Activated CD8-positive, alpha-beta T cell treated with anti-CD3 and anti-CD28 coated beads for 36 hours (primary cell): Measurements from ENCODE around the gene TRMT44. TPM values are rescaled to one million over a fixed set of nuclear protein-coding genes. Genes with fewer than 3 reads are reported as not detected.

Experiments
- ATAC-seq: fragments of 200-7000 bp; cut with Tn5 transposase; one replicate; pipeline ENCODE4 v1.10.0; 2021; ENCODE audit warnings: mild to moderate bottlenecking, moderate library complexity
- CTCF ChIA-PET: fragments of 350-600 bp; sonication (Branson Sonifier 250); formaldehyde crosslinking; loops from one replicate; lab custom pipeline; 2021; ENCODE audit warnings: antibody characterized with exemption; lab: Charles Lee
- POLR2A ChIA-PET: fragments of 350-600 bp; sonication (Branson Sonifier 250); formaldehyde crosslinking; loops from one replicate; lab custom pipeline; 2021; ENCODE audit warnings: antibody characterized with exemption; lab: Charles Lee
- DNase-seq: peaks from one replicate; pipeline ENCODE4 v3.0.0-alpha.2; 2020
- H3K27ac Mint-ChIP-seq: one replicate; pipeline ENCODE4 v1.8.0; 2021; ENCODE audit warnings: mild to moderate bottlenecking, mixed read lengths
- H3K27me3 Mint-ChIP-seq: one replicate; pipeline ENCODE4 v1.8.0; 2021; ENCODE audit warnings: mixed read lengths
- H3K36me3 Mint-ChIP-seq: one replicate; pipeline ENCODE4 v1.8.0; 2021; ENCODE audit warnings: low read depth, mixed read lengths
- H3K4me1 Mint-ChIP-seq: one replicate; pipeline ENCODE4 v1.8.0; 2021; ENCODE audit warnings: low read depth, mixed read lengths
- H3K4me3 Mint-ChIP-seq: one replicate; pipeline ENCODE4 v1.8.0; 2021; ENCODE audit warnings: mild to moderate bottlenecking, moderate library complexity, mixed read lengths
- H3K9me3 Mint-ChIP-seq: one replicate; pipeline ENCODE4 v1.8.0; 2021; ENCODE audit warnings: mixed read lengths
- CTCF ChIP-seq: fragments of 200-600 bp; IDR thresholded peaks from one replicate; pipeline ENCODE4 v1.8.0; 2022; ENCODE audit warnings: antibody characterized with exemption, mild to moderate bottlenecking
- intact Hi-C: fragments of 100-400 bp; cut with micrococcal nuclease; formaldehyde crosslinking; loops from one replicate; pipeline ENCODE4 v1.10.0; 2022
- total RNA-seq, 2 experiments: library from RNA; stranded (reverse); gene quantifications; one replicate each; pipeline ENCODE4 v1.2.3, GENCODE V29; 2021

TRMT44 gene
- total RNA-seq, 2 experiments from 2014 or later, result 25.5 to 26.3 TPM

GRCh38 chr4:8431553-8431952 lies 9.0 kb upstream of the TRMT44 start:
- Mint-ChIP-seq H3K4me3 (no peak overlapping the region), H3K27ac (no peak overlapping the region), H3K9me3 (no peaks in the 10 kb centered on the region), H3K4me1 (peaks cover 32% of the 10 kb centered on the region), H3K36me3 (peaks cover 3% of the 10 kb centered on the region), H3K27me3 (no peaks in the 10 kb centered on the region)
- ChIA-PET POLR2A (interaction anchor here (0.6 to 1.0 kb wide), 4 partner anchors 9 to 201 kb away, joined by 3 read pairs; partner anchors contain the start of genes ACOX3 and TRMT44), CTCF (no interaction called here)
- no peak for ATAC-seq
- intact Hi-C loops, result no loop called here
- TF ChIP-seq CTCF, result no peak
- DNase-seq, result no peak

GRCh38 chr4:8433136-8433535 lies 7.4 kb upstream of the TRMT44 start:
- ChIA-PET POLR2A (no interaction called here), CTCF (no interaction called here)
- no peaks in the 10 kb centered on the region for H3K27me3 Mint-ChIP-seq
- no peaks in the 10 kb centered on the region for H3K9me3 Mint-ChIP-seq
- peaks cover 3% of the 10 kb centered on the region for H3K36me3 Mint-ChIP-seq
- no peak for ATAC-seq
- no peak for TF ChIP-seq CTCF
- no peak overlapping the region for H3K27ac Mint-ChIP-seq
- DNase-seq, result no peak
- H3K4me3 Mint-ChIP-seq, result no peak overlapping the region
- peaks cover 31% of the 10 kb centered on the region for H3K4me1 Mint-ChIP-seq
- intact Hi-C loops, result no loop called here

DNA sequence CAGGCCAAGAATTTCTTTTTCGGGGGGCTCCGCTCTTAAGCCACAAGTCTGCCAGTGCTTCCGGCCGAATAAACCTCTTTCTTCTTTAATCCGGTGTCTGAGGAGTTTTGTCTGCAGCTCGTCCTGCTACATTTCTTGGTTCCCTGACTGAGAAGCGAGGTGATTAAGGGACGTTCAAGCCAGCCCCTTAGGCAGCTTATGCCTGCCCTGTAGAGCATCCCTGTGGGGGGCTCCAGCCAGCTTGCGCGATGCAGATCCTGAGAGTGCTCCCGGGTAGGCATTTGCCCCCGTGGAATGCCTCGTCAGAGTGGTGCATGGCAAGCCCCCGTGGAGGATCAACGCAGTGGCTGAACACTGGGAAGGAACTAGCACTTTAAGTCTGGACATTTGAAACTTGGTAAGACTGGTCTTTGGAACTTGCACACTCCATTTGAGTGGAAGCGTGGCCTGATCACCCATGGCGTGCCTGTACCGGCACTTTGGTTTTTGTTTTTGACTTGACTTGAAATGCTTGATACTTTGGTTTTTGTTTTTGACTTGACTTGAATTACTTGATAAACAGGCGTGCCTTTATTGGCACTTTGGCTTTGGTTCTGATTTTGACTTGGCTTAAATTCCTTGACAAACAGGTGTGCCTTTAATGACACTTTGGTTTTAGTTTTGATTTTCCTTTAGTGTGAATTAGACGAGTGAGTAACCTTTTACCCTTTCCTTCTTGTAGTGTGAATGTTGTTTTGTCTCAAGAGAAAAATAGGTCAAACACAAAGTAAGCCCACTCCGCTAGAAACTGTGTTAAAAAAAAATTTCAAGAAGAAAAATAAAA lies 6.1 kb upstream of the TRMT44 start:
- DNase-seq, result no peak
- peaks cover 5% of the 10 kb centered on the region for H3K36me3 Mint-ChIP-seq
- H3K4me1 Mint-ChIP-seq, result peaks cover 37% of the 10 kb centered on the region
- no peak for TF ChIP-seq CTCF
- no peaks in the 10 kb centered on the region for H3K27me3 Mint-ChIP-seq
- POLR2A ChIA-PET, result interaction anchor here (1.3 kb wide), 1 partner anchor 14 kb away, joined by 8 read pairs; no protein-coding TSS in a partner anchor
- peak overlapping the region; percentile 57 for H3K27ac Mint-ChIP-seq
- H3K4me3 Mint-ChIP-seq, result peak overlapping the region; percentile 70
- no peak for ATAC-seq
- no peaks in the 10 kb centered on the region for H3K9me3 Mint-ChIP-seq
- CTCF ChIA-PET, result no interaction called here
- intact Hi-C loops, result no loop called here

- no peaks in the 10 kb centered on the region for H3K9me3 Mint-ChIP-seq
- peak; percentile 75 for DNase-seq
- H3K36me3 Mint-ChIP-seq, result peaks cover 9% of the 10 kb centered on the region
- peaks cover 39% of the 10 kb centered on the region for H3K4me1 Mint-ChIP-seq
- ATAC-seq, result peak; percentile 51
- intact Hi-C loops, result no loop called here
- no peaks in the 10 kb centered on the region for H3K27me3 Mint-ChIP-seq
- peak overlapping the region; percentile 82 for H3K27ac Mint-ChIP-seq
- ChIA-PET POLR2A (interaction anchor here (1.3 kb wide), 1 partner anchor 16 kb away, joined by 8 read pairs; no protein-coding TSS in a partner anchor), CTCF (no interaction called here)
- no peak for TF ChIP-seq CTCF
- peak overlapping the region; percentile 70 for H3K4me3 Mint-ChIP-seq
Measured at GRCh38 chr4:8435656-8436121, 4.9 kb upstream of the TRMT44 start.

GRCh38 chr4:8437281-8437680 lies 3.3 kb upstream of the TRMT44 start:
- no peak overlapping the region for H3K4me3 Mint-ChIP-seq
- H3K27me3 Mint-ChIP-seq, result no peaks in the 10 kb centered on the region
- no peak for TF ChIP-seq CTCF
- CTCF ChIA-PET, result interaction anchor here (0.8 to 4.6 kb wide), 3 partner anchors 8 to 195 kb away, joined by 3 to 19 read pairs (median 3); no protein-coding TSS in a partner anchor
- intact Hi-C loops, result no loop called here
- H3K4me1 Mint-ChIP-seq, result peaks cover 49% of the 10 kb centered on the region
- DNase-seq (no peak), ATAC-seq (no peak)
- POLR2A ChIA-PET, result no interaction called here
- H3K36me3 Mint-ChIP-seq, result peaks cover 10% of the 10 kb centered on the region
- H3K9me3 Mint-ChIP-seq, result no peaks in the 10 kb centered on the region
- H3K27ac Mint-ChIP-seq, result peak overlapping the region; percentile 14
